ENCODE data around the gene DIS3L2.
"Not testable (repeated sequence)": the region's sequence is repeated elsewhere in the genome, so short reads cannot be mapped to it uniquely, and the experiment has no call there.

Gene DIS3L2

GRCh38 chr2:232327105-232328031, 365.9 kb downstream of the DIS3L2 start:
- no peak for DNase-seq

- no peak for DNase-seq
Measured at GRCh38 chr2:232328032-232328422, 366.5 kb downstream of the DIS3L2 start.

GRCh38 chr2:232328516-232329460, 367.3 kb downstream of the DIS3L2 start:
- no peak for DNase-seq

GRCh38 chr2:232329716-232330067, 368.2 kb downstream of the DIS3L2 start:
- no peak for DNase-seq

GRCh38 chr2:232330068-232330999, 368.8 kb downstream of the DIS3L2 start:
- DNase-seq = no peak

- DNase-seq = not testable (repeated sequence)
Measured at GRCh38 chr2:232331061-232331460, 369.5 kb downstream of the DIS3L2 start.

- DNase-seq = not testable (repeated sequence)
Measured at GRCh38 chr2:232331641-232332040, 370.1 kb downstream of the DIS3L2 start.

- DNase-seq = not testable (repeated sequence)
Measured at GRCh38 chr2:232332244-232332939, 370.9 kb downstream of the DIS3L2 start.

GRCh38 chr2:232332940-232333259, 371.4 kb downstream of the DIS3L2 start:
- DNase-seq = no peak

- no peak for DNase-seq
Measured at GRCh38 chr2:232333361-232334135, 372.0 kb downstream of the DIS3L2 start.

- not testable (repeated sequence) for DNase-seq
Measured at GRCh38 chr2:232334136-232334884, 372.8 kb downstream of the DIS3L2 start.

- DNase-seq = not testable (repeated sequence)
Measured at GRCh38 chr2:232334885-232335205, 373.3 kb downstream of the DIS3L2 start.

- not testable (repeated sequence) for DNase-seq
Measured at GRCh38 chr2:232335206-232335858, 373.8 kb downstream of the DIS3L2 start.

GRCh38 chr2:232335859-232336215, 374.3 kb downstream of the DIS3L2 start:
- DNase-seq = no peak

GRCh38 chr2:232336241-232336736, 374.8 kb downstream of the DIS3L2 start:
- no peak for DNase-seq

GRCh38 chr2:232336981-232337720, 375.6 kb downstream of the DIS3L2 start:
- DNase-seq = no peak

- DNase-seq = not testable (repeated sequence)
Measured at GRCh38 chr2:232338094-232338758, 376.7 kb downstream of the DIS3L2 start.

- no peak for DNase-seq
Measured at GRCh38 chr2:232338759-232339106, 377.2 kb downstream of the DIS3L2 start.
